Hepatocyte (in vitro differentiated cells): Measurements from ENCODE around the gene PADI3. TPM values are rescaled to one million over a fixed set of nuclear protein-coding genes. Genes with fewer than 3 reads are reported as not detected.
A peak's percentile ranks its signal among the peaks of the same experiment; 100 is the strongest.

Experiments used
- DNase-seq: peaks from one replicate; pipeline ENCODE4 v3.0.0-alpha.2; 2016; ENCODE audit warnings: low spot score
- H2AFZ ChIP-seq: fragments of 200-600 bp; sonication (generic); 2 replicates; pipeline ENCODE4 v1.6.0; 2016; ENCODE audit warnings: antibody characterized with exemption, mild to moderate bottlenecking
- H3K27ac ChIP-seq: fragments of 200-600 bp; sonication (generic); 2 replicates; pipeline ENCODE4 v1.5.1; 2016; ENCODE audit warnings: mild to moderate bottlenecking
- H3K27me3 ChIP-seq: fragments of 200-600 bp; sonication (generic); 2 replicates; pipeline ENCODE4 v1.6.1; 2016
- H3K36me3 ChIP-seq: fragments of 200-600 bp; sonication (generic); replicated peaks from 2 replicates; pipeline ENCODE4 v1.5.1; 2016; ENCODE audit warnings: low read depth; ENCODE audit not compliant: insufficient read depth
- H3K4me1 ChIP-seq: fragments of 200-600 bp; sonication (generic); 2 replicates; pipeline ENCODE4 v1.5.1; 2016; ENCODE audit warnings: mild to moderate bottlenecking, moderate library complexity; ENCODE audit not compliant: insufficient read depth
- H3K4me2 ChIP-seq: fragments of 200-600 bp; sonication (generic); 2 replicates; pipeline ENCODE4 v1.6.0; 2016
- H3K4me3 ChIP-seq: fragments of 200-600 bp; sonication (generic); 2 replicates; pipeline ENCODE4 v1.5.1; 2016; ENCODE audit warnings: mild to moderate bottlenecking
- H3K79me2 ChIP-seq: fragments of 200-600 bp; sonication (generic); 2 replicates; pipeline ENCODE4 v1.6.0; 2017; ENCODE audit warnings: mild to moderate bottlenecking
- H3K9me2 ChIP-seq: fragments of 200-600 bp; sonication (generic); replicated peaks from 2 replicates; pipeline ENCODE4 v1.6.0; 2017; ENCODE audit warnings: mild to moderate bottlenecking; ENCODE audit not compliant: insufficient read depth
- H3K9me3 ChIP-seq: fragments of 200-600 bp; sonication (generic); 2 replicates; pipeline ENCODE4 v1.5.1; 2016; ENCODE audit warnings: low read depth, mild to moderate bottlenecking
- H4K20me1 ChIP-seq: fragments of 200-600 bp; sonication (generic); 2 replicates; pipeline ENCODE4 v1.6.0; 2016; ENCODE audit warnings: mild to moderate bottlenecking; ENCODE audit not compliant: insufficient read depth, poor library complexity, severe bottlenecking
- CTCF ChIP-seq: fragments of 200-600 bp; sonication (generic); IDR thresholded peaks from 2 replicates; pipeline ENCODE4 v1.5.1; 2016; ENCODE audit warnings: antibody characterized with exemption, mild to moderate bottlenecking; ENCODE audit not compliant: poor library complexity
- EZH2 ChIP-seq: fragments of 200-600 bp; sonication (generic); IDR thresholded peaks from 2 replicates; pipeline ENCODE4 v1.6.1; 2016; ENCODE audit warnings: antibody characterized with exemption, mild to moderate bottlenecking, borderline replicate concordance
- EZH2phosphoT487 ChIP-seq: fragments of 200-600 bp; sonication (generic); IDR thresholded peaks from one replicate; pipeline ENCODE4 v1.6.1; 2018; ENCODE audit warnings: antibody characterized with exemption, mild to moderate bottlenecking, low read depth, moderate library complexity; ENCODE audit not compliant: unreplicated experiment, severe bottlenecking
- WGBS: methylation state at CpG from one replicate; pipeline ENCODE4 v1.1.6; 2016; ENCODE audit warnings: low lambda C conversion rate; ENCODE audit errors: missing lambda C conversion rate; 5-methylcytosine and 5-hydroxymethylcytosine counted together
- polyA plus RNA-seq: library from polyadenylated mRNA; unstranded; fragments of >200 nt; fragmentation: Nextera tagmentation; extraction: Ambion mirVana; gene quantifications from 2 replicates; pipeline ENCODE4 v1.2.1, GENCODE V29; 2016
- total RNA-seq: library from RNA; depleted of rRNA; stranded (reverse); fragments of >200 nt; gene quantifications from 2 replicates; pipeline ENCODE4 v1.2.3, GENCODE V29; 2014

The PADI3 gene
- total and polyA plus RNA-seq, 2 experiments from 2014 or later, result not detected

GRCh38 chr1:17274186-17275170, 25.6 kb downstream of the PADI3 start:
- H3K27me3 ChIP-seq, result no peaks in the 10 kb centered on the region
- no peaks in the 10 kb centered on the region for H3K4me1 ChIP-seq
- TF ChIP-seq CTCF, result peak; percentile 31
- no peak for TF ChIP-seq EZH2phosphoT487
- no peak for TF ChIP-seq EZH2
- H3K27ac ChIP-seq, result no peak overlapping the region
- H3K36me3 ChIP-seq, result no peaks in the 10 kb centered on the region
- H3K9me2 ChIP-seq, result no peaks in the 10 kb centered on the region
- no peak overlapping the region for H3K4me2 ChIP-seq
- DNase-seq, result peak; percentile 35
- WGBS, result 60% methylated on average over 15 of the region's 15 CpGs
- no peaks in the 10 kb centered on the region for H3K9me3 ChIP-seq
- no peaks in the 10 kb centered on the region for H3K79me2 ChIP-seq
- H4K20me1 ChIP-seq, result no peaks in the 10 kb centered on the region
- H2AFZ ChIP-seq, result no peak overlapping the region
- H3K4me3 ChIP-seq, result no peak overlapping the region

GRCh38 chr1:17276568-17276967, 27.7 kb downstream of the PADI3 start:
- Histone ChIP-seq H3K4me1 (no peaks in the 10 kb centered on the region), H3K9me2 (no peaks in the 10 kb centered on the region), H3K27ac (no peak overlapping the region), H3K4me2 (no peak overlapping the region), H3K79me2 (no peaks in the 10 kb centered on the region), H3K9me3 (no peaks in the 10 kb centered on the region), H3K27me3 (no peaks in the 10 kb centered on the region), H4K20me1 (no peaks in the 10 kb centered on the region), H3K4me3 (no peak overlapping the region), H3K36me3 (no peaks in the 10 kb centered on the region), H2AFZ (no peak overlapping the region)
- WGBS, result 76% methylated on average over 10 of the region's 11 CpGs
- TF ChIP-seq EZH2phosphoT487, result no peak
- no peak for TF ChIP-seq CTCF
- no peak for TF ChIP-seq EZH2
- no peak for DNase-seq

GRCh38 chr1:17277511-17278159, 28.7 kb downstream of the PADI3 start:
- Histone ChIP-seq H3K9me3 (no peaks in the 10 kb centered on the region), H3K4me1 (no peaks in the 10 kb centered on the region), H3K27me3 (no peaks in the 10 kb centered on the region), H3K9me2 (no peaks in the 10 kb centered on the region), H4K20me1 (no peaks in the 10 kb centered on the region), H3K4me3 (no peak overlapping the region), H2AFZ (no peak overlapping the region), H3K27ac (no peak overlapping the region), H3K4me2 (no peak overlapping the region), H3K36me3 (no peaks in the 10 kb centered on the region), H3K79me2 (no peaks in the 10 kb centered on the region)
- DNase-seq, result no peak
- TF ChIP-seq EZH2 (no peak), EZH2phosphoT487 (no peak), CTCF (no peak)
- WGBS, result 90% methylated on average over 8 of the region's 8 CpGs
